Astrocyte (in vitro differentiated cells and primary cell): ENCODE measurements around the gene MCM8. TPM values are rescaled to one million over a fixed set of nuclear protein-coding genes. Genes with fewer than 3 reads are reported as not detected.

Experiments
- DNase-seq: peaks from one replicate; pipeline ENCODE4 v3.0.0-alpha.2; 2010; ENCODE audit warnings: low read depth
- FAIRE-seq: peaks from 2 replicates; lab custom pipeline; 2011; peaks lifted over from hg19 to GRCh38; lab: Jason Lieb, UNC
- H2AFZ ChIP-seq: 2 replicates; pipeline ENCODE4 v1.6.0; 2012; ENCODE audit warnings: low read depth, low read length, inconsistent platforms
- H3K27ac ChIP-seq: 2 replicates; pipeline ENCODE4 v1.5.1; 2011; ENCODE audit warnings: low read depth, low read length, inconsistent platforms
- H3K27me3 ChIP-seq: 2 replicates; pipeline ENCODE4 v1.6.0; 2011; ENCODE audit warnings: low read length, inconsistent platforms; ENCODE audit not compliant: insufficient read depth
- H3K36me3 ChIP-seq: 2 replicates; pipeline ENCODE4 v1.5.1; 2011; ENCODE audit warnings: low read length, inconsistent platforms; ENCODE audit not compliant: insufficient read depth
- H3K4me1 ChIP-seq: 2 replicates; pipeline ENCODE4 v1.5.1; 2011; ENCODE audit warnings: low read length, inconsistent platforms; ENCODE audit not compliant: insufficient read depth
- H3K4me2 ChIP-seq: 2 replicates; pipeline ENCODE4 v1.6.0; 2012; ENCODE audit warnings: low read length, inconsistent platforms
- H3K4me3 ChIP-seq: 2 replicates; pipeline ENCODE4 v1.5.1; 2011; ENCODE audit warnings: low read depth, mild to moderate bottlenecking, low read length, inconsistent platforms; ENCODE audit not compliant: insufficient read depth
- H3K79me2 ChIP-seq: 2 replicates; pipeline ENCODE4 v1.6.0; 2012; ENCODE audit warnings: mild to moderate bottlenecking, low read length, inconsistent platforms; ENCODE audit not compliant: insufficient read depth
- H3K9ac ChIP-seq: 2 replicates; pipeline ENCODE4 v1.6.0; 2012; ENCODE audit warnings: mild to moderate bottlenecking, low read length, inconsistent platforms
- H3K9me3 ChIP-seq: 2 replicates; pipeline ENCODE4 v1.5.1; 2012; ENCODE audit warnings: low read depth, mild to moderate bottlenecking, low read length, inconsistent platforms; ENCODE audit not compliant: insufficient read depth
- H4K20me1 ChIP-seq: 2 replicates; pipeline ENCODE4 v1.6.0; 2012; ENCODE audit warnings: low read length, inconsistent platforms; ENCODE audit not compliant: insufficient read depth
- H3K27ac Mint-ChIP-seq: one replicate; pipeline ENCODE4 v1.8.0; 2021; ENCODE audit warnings: mild to moderate bottlenecking, mixed read lengths; ENCODE audit not compliant: unreplicated experiment
- H3K27me3 Mint-ChIP-seq: one replicate; pipeline ENCODE4 v1.8.0; 2021; ENCODE audit warnings: low read depth, mixed read lengths; ENCODE audit not compliant: unreplicated experiment
- H3K36me3 Mint-ChIP-seq: one replicate; pipeline ENCODE4 v1.8.0; 2021; ENCODE audit warnings: low read depth, mixed read lengths; ENCODE audit not compliant: unreplicated experiment
- H3K4me1 Mint-ChIP-seq: one replicate; pipeline ENCODE4 v1.8.0; 2021; ENCODE audit warnings: low read depth, mixed read lengths; ENCODE audit not compliant: unreplicated experiment
- H3K4me3 Mint-ChIP-seq: one replicate; pipeline ENCODE4 v1.8.0; 2021; ENCODE audit warnings: mild to moderate bottlenecking, moderate library complexity, mixed read lengths; ENCODE audit not compliant: unreplicated experiment
- H3K9me3 Mint-ChIP-seq: one replicate; pipeline ENCODE4 v1.8.0; 2021; ENCODE audit warnings: mild to moderate bottlenecking, mixed read lengths; ENCODE audit not compliant: unreplicated experiment
- CTCF ChIP-seq: IDR thresholded peaks from 2 replicates; pipeline ENCODE4 v1.5.1; 2011; ENCODE audit warnings: low read depth, mild to moderate bottlenecking, inconsistent platforms, low read length, moderate library complexity; ENCODE audit not compliant: insufficient read depth
- EZH2 ChIP-seq: IDR thresholded peaks from 2 replicates; pipeline ENCODE4 v1.6.1; 2012; ENCODE audit warnings: mild to moderate bottlenecking, low read length, inconsistent platforms; ENCODE audit not compliant: insufficient read depth
- total RNA-seq: library from RNA; stranded (reverse); gene quantifications from 2 replicates; pipeline ENCODE4 v1.2.1, GENCODE V29; 2021

MCM8 gene
- total RNA-seq, 1 donor from 2014 or later = 5.7 TPM

- Histone ChIP-seq H3K79me2 (no peaks in the 10 kb centered on the region), H3K4me3 (no peak overlapping the region), H3K4me2 (no peak overlapping the region), H3K9me3 (no peaks in the 10 kb centered on the region), H3K9ac (no peak overlapping the region), H4K20me1 (no peaks in the 10 kb centered on the region), H3K27ac (no peak overlapping the region), H3K36me3 (peaks cover 13% of the 10 kb centered on the region), H3K27me3 (no peaks in the 10 kb centered on the region), H3K4me1 (peaks cover 2% of the 10 kb centered on the region), H2AFZ (no peak overlapping the region)
- Mint-ChIP-seq H3K4me3 (no peak overlapping the region), H3K9me3 (no peaks in the 10 kb centered on the region), H3K36me3 (no peaks in the 10 kb centered on the region), H3K27ac (no peak overlapping the region), H3K27me3 (no peaks in the 10 kb centered on the region), H3K4me1 (no peaks in the 10 kb centered on the region)
- no peak for TF ChIP-seq EZH2
- FAIRE-seq = no peak
- DNase-seq = no peak
Measured at GRCh38 chr20:5969940-5970339, 19.5 kb downstream of the MCM8 start.

GRCh38 chr20:5970381-5970780 lies 19.9 kb downstream of the MCM8 start:
- Mint-ChIP-seq H3K4me3 (no peak overlapping the region), H3K36me3 (no peaks in the 10 kb centered on the region), H3K27me3 (no peaks in the 10 kb centered on the region), H3K9me3 (no peaks in the 10 kb centered on the region), H3K4me1 (no peaks in the 10 kb centered on the region), H3K27ac (no peak overlapping the region)
- H3K9ac ChIP-seq = no peak overlapping the region
- no peaks in the 10 kb centered on the region for H3K27me3 ChIP-seq
- FAIRE-seq = no peak
- H2AFZ ChIP-seq = no peak overlapping the region
- H3K4me2 ChIP-seq = no peak overlapping the region
- H3K9me3 ChIP-seq = no peaks in the 10 kb centered on the region
- H3K4me1 ChIP-seq = peaks cover 2% of the 10 kb centered on the region
- no peak overlapping the region for H3K27ac ChIP-seq
- no peaks in the 10 kb centered on the region for H3K79me2 ChIP-seq
- H3K4me3 ChIP-seq = no peak overlapping the region
- TF ChIP-seq CTCF = no peak
- TF ChIP-seq EZH2 = no peak
- H4K20me1 ChIP-seq = no peaks in the 10 kb centered on the region
- DNase-seq = no peak
- peaks cover 13% of the 10 kb centered on the region for H3K36me3 ChIP-seq

- H2AFZ ChIP-seq = no peak overlapping the region
- H4K20me1 ChIP-seq = no peaks in the 10 kb centered on the region
- DNase-seq = no peak
- no peaks in the 10 kb centered on the region for H3K4me1 Mint-ChIP-seq
- H3K27ac ChIP-seq = no peak overlapping the region
- H3K9me3 ChIP-seq = no peaks in the 10 kb centered on the region
- H3K9me3 Mint-ChIP-seq = no peaks in the 10 kb centered on the region
- no peaks in the 10 kb centered on the region for H3K79me2 ChIP-seq
- H3K4me3 ChIP-seq = no peak overlapping the region
- peaks cover 2% of the 10 kb centered on the region for H3K4me1 ChIP-seq
- H3K27me3 ChIP-seq = no peaks in the 10 kb centered on the region
- FAIRE-seq = no peak
- no peaks in the 10 kb centered on the region for H3K27me3 Mint-ChIP-seq
- H3K9ac ChIP-seq = no peak overlapping the region
- H3K27ac Mint-ChIP-seq = no peak overlapping the region
- peaks cover 13% of the 10 kb centered on the region for H3K36me3 ChIP-seq
- no peak overlapping the region for H3K4me3 Mint-ChIP-seq
- H3K4me2 ChIP-seq = no peak overlapping the region
- H3K36me3 Mint-ChIP-seq = no peaks in the 10 kb centered on the region
- TF ChIP-seq CTCF = no peak
- no peak for TF ChIP-seq EZH2
Measured at GRCh38 chr20:5971203-5971602, 20.8 kb downstream of the MCM8 start.
